Measurements from ENCODE around the gene TMEM61.

Gene TMEM61

GRCh38 chr1:55040083-55040932 lies 59.9 kb downstream of the TMEM61 start:
- H3K9me3 ChIP-seq (ENCODE audit: insufficient read depth, low read depth, low read length): no peaks in the 10 kb centered on the region
- no peaks in the 10 kb centered on the region for H3K9me2 ChIP-seq (replicated peaks; ENCODE audit: low read depth, low read length)
- no peaks in the 10 kb centered on the region for H3K4me1 ChIP-seq (ENCODE audit: insufficient read depth, low read length, poor library complexity, severe bottlenecking)
- H3K4me3 ChIP-seq (ENCODE audit: low read length, poor library complexity, severe bottlenecking): no peak overlapping the region
- no peak overlapping the region for H2AFZ ChIP-seq (ENCODE audit: low read length)
- TF ChIP-seq CTCF (conservative IDR thresholded peaks at IDR 0.05; ENCODE audit: low read length) (no peak), EZH2phosphoT487 (IDR thresholded peaks at IDR 0.05; ENCODE audit: borderline replicate concordance) (no peak)
- H4K20me1 ChIP-seq (ENCODE audit: insufficient read depth, low read length, poor library complexity, severe bottlenecking): no peaks in the 10 kb centered on the region
- H3F3A ChIP-seq (ENCODE audit: low read depth): no peaks in the 10 kb centered on the region
- H3K79me2 ChIP-seq (ENCODE audit: insufficient read depth, low read length): no peaks in the 10 kb centered on the region
- H3K9ac ChIP-seq (ENCODE audit: low read depth, low read length, poor library complexity, severe bottlenecking): no peak overlapping the region
- H3K36me3 ChIP-seq (ENCODE audit: insufficient read depth, low read length): no peaks in the 10 kb centered on the region
- H3K27me3 ChIP-seq (ENCODE audit: insufficient read depth, low read length, poor library complexity, severe bottlenecking): no peaks in the 10 kb centered on the region
- no peak overlapping the region for H3K4me2 ChIP-seq (ENCODE audit: low read depth, low read length, poor library complexity, severe bottlenecking)

GRCh38 chr1:55040933-55041494 lies 60.6 kb downstream of the TMEM61 start:
- Histone ChIP-seq H3F3A (ENCODE audit: low read depth) (no peaks in the 10 kb centered on the region), H3K27me3 (ENCODE audit: insufficient read depth, low read length, poor library complexity, severe bottlenecking) (no peaks in the 10 kb centered on the region), H3K9ac (ENCODE audit: low read depth, low read length, poor library complexity, severe bottlenecking) (no peak overlapping the region), H4K20me1 (ENCODE audit: insufficient read depth, low read length, poor library complexity, severe bottlenecking) (no peaks in the 10 kb centered on the region), H3K4me2 (ENCODE audit: low read depth, low read length, poor library complexity, severe bottlenecking) (no peak overlapping the region), H3K4me1 (ENCODE audit: insufficient read depth, low read length, poor library complexity, severe bottlenecking) (no peaks in the 10 kb centered on the region), H3K36me3 (ENCODE audit: insufficient read depth, low read length) (no peaks in the 10 kb centered on the region), H3K4me3 (ENCODE audit: low read length, poor library complexity, severe bottlenecking) (no peak overlapping the region), H3K9me3 (ENCODE audit: insufficient read depth, low read depth, low read length) (no peaks in the 10 kb centered on the region), H3K79me2 (ENCODE audit: insufficient read depth, low read length) (no peaks in the 10 kb centered on the region), H3K9me2 (replicated peaks; ENCODE audit: low read depth, low read length) (no peaks in the 10 kb centered on the region), H2AFZ (ENCODE audit: low read length) (no peak overlapping the region)
- no peak for TF ChIP-seq EZH2phosphoT487 (IDR thresholded peaks at IDR 0.05; ENCODE audit: borderline replicate concordance)
- TF ChIP-seq CTCF (conservative IDR thresholded peaks at IDR 0.05; ENCODE audit: low read length): no peak

GRCh38 chr1:55041613-55042012 lies 61.2 kb downstream of the TMEM61 start:
- H3K9me3 ChIP-seq (ENCODE audit: insufficient read depth, low read depth, low read length): no peaks in the 10 kb centered on the region
- H3K4me2 ChIP-seq (ENCODE audit: low read depth, low read length, poor library complexity, severe bottlenecking): no peak overlapping the region
- no peak overlapping the region for H3K4me3 ChIP-seq (ENCODE audit: low read length, poor library complexity, severe bottlenecking)
- H3F3A ChIP-seq (ENCODE audit: low read depth): no peaks in the 10 kb centered on the region
- H4K20me1 ChIP-seq (ENCODE audit: insufficient read depth, low read length, poor library complexity, severe bottlenecking): no peaks in the 10 kb centered on the region
- H3K9ac ChIP-seq (ENCODE audit: low read depth, low read length, poor library complexity, severe bottlenecking): no peak overlapping the region
- H3K36me3 ChIP-seq (ENCODE audit: insufficient read depth, low read length): no peaks in the 10 kb centered on the region
- no peaks in the 10 kb centered on the region for H3K79me2 ChIP-seq (ENCODE audit: insufficient read depth, low read length)
- H3K27me3 ChIP-seq (ENCODE audit: insufficient read depth, low read length, poor library complexity, severe bottlenecking): no peaks in the 10 kb centered on the region
- no peaks in the 10 kb centered on the region for H3K9me2 ChIP-seq (replicated peaks; ENCODE audit: low read depth, low read length)
- H3K4me1 ChIP-seq (ENCODE audit: insufficient read depth, low read length, poor library complexity, severe bottlenecking): no peaks in the 10 kb centered on the region
- no peak overlapping the region for H2AFZ ChIP-seq (ENCODE audit: low read length)
- TF ChIP-seq CTCF (conservative IDR thresholded peaks at IDR 0.05; ENCODE audit: low read length) (no peak), EZH2phosphoT487 (IDR thresholded peaks at IDR 0.05; ENCODE audit: borderline replicate concordance) (no peak)
